Peyer's patch (tissue), 4 donors: ENCODE measurements around the gene SLC30A5. TPM values are rescaled to one million over a fixed set of nuclear protein-coding genes. Genes with fewer than 3 reads are reported as not detected.

Experiments
- DNase-seq, 3 donors: peaks; one replicate each; pipeline ENCODE4 v3.0.0-alpha.2; 2017 to 2019
- H3K27ac ChIP-seq, 4 donors: fragments of 200-600 bp; sonication (generic); one replicate each; pipeline ENCODE4 v1.5.1; 2016 to 2019
- H3K27me3 ChIP-seq, 2 donors: fragments of 200-600 bp; sonication (generic); one replicate each; pipeline ENCODE4 v1.5.1; 2019
- H3K36me3 ChIP-seq, 3 donors: fragments of 200-600 bp; sonication (generic); one replicate each; pipeline ENCODE4 v1.5.1; 2016 to 2019
- H3K4me1 ChIP-seq, 4 donors: fragments of 200-600 bp; sonication (generic); one replicate each; pipeline ENCODE4 v1.5.1; 2016 to 2019
- H3K4me3 ChIP-seq, 4 donors: fragments of 200-600 bp; sonication (generic); 1 replicate in 3 of 4; 2 replicates in 1 of 4; pipeline ENCODE4 v1.5.1; 2016 to 2019; ENCODE audit warnings: mild to moderate bottlenecking in 1 of 4
- H3K9me3 ChIP-seq, 4 donors: fragments of 200-600 bp; sonication (generic); one replicate each; pipeline ENCODE4 v1.5.1; 2016 to 2019; ENCODE audit warnings: mild to moderate bottlenecking in 1 of 4
- CTCF ChIP-seq, 6 experiments: fragments of 450-650 bp in 4 of 6; fragments of 200-600 bp in 2 of 6; sonication (generic) in 1 of 6; IDR thresholded peaks; one replicate each; pipeline ENCODE4 v1.5.1; 2017 to 2019; ENCODE audit warnings: antibody characterized with exemption in 6 of 6, mild to moderate bottlenecking in 3 of 6, moderate library complexity in 1 of 6
- POLR2A ChIP-seq, 2 donors: fragments of 450-650 bp; IDR thresholded peaks; one replicate each; pipeline ENCODE4 v1.5.1; 2017; ENCODE audit warnings: antibody characterized with exemption in 2 of 2, mild to moderate bottlenecking in 2 of 2, moderate library complexity in 2 of 2
- total RNA-seq, 4 donors: library from RNA; depleted of rRNA; stranded (reverse); fragments of >200 nt; gene quantifications; one replicate each; pipeline ENCODE4 v1.1.0, GENCODE V29; 2016

SLC30A5 gene
- total RNA-seq, 4 donors from 2014 or later = 14.0 to 50.4 (median 33.8) TPM

DNA sequence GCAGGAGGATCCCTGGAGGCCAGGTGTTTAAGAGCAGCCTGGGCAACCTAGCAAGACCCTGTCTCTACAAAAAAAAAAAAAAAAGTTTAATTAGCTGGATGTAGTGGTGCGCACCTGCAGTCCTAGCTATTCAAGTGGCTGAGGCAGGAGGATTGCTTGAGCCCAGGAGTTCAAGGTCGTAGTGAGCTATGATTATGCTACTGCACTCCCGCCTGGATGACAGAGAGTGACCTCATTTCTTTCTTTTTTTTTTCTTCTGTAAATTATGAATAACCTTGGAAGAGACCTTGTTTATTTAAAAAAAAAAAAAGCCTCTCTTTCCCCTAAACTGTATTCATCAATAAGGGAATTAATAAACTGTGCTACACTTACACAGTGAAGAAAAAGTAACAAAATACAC is 43.6 kb upstream of the SLC30A5 start:
- no peaks in the 10 kb centered on the region for H3K9me3 ChIP-seq
- no peak overlapping the region for H3K4me3 ChIP-seq
- H3K27me3 ChIP-seq = no peaks in the 10 kb centered on the region
- no peaks in the 10 kb centered on the region for H3K36me3 ChIP-seq
- no peak for DNase-seq
- TF ChIP-seq CTCF (IDR thresholded peaks at IDR 0.05) (no peak), POLR2A (IDR thresholded peaks at IDR 0.05) (no peak)
- H3K4me1 ChIP-seq = no peaks in the 10 kb centered on the region
- H3K27ac ChIP-seq = no peak overlapping the region

DNA sequence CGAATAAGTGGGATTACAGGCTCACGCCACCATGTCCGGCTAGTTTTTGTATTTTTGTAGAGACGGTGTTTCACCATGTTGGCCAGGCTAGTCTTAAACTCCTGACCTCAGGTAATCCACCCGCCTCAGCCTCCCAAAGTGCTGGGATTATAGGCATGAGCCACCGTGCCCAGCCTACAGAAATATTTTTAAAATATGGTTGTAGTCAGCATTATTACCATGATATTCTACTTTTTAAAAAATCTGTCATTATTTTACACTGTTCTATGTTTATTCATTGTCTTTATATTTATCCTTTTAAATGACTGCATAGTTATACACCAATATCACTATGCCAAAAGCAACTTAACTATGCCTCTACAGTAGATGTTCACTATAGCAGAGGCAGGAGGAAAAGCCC is 41.6 kb upstream of the SLC30A5 start:
- Histone ChIP-seq H3K27me3 (no peaks in the 10 kb centered on the region), H3K36me3 (no peaks in the 10 kb centered on the region), H3K9me3 (no peaks in the 10 kb centered on the region), H3K27ac (no peak overlapping the region), H3K4me1 (no peaks in the 10 kb centered on the region), H3K4me3 (no peak overlapping the region)
- DNase-seq = no peak
- no peak for TF ChIP-seq CTCF (IDR thresholded peaks at IDR 0.05)
- TF ChIP-seq POLR2A (IDR thresholded peaks at IDR 0.05) = no peak

GRCh38 chr5:69074664-69075521 is 18.9 kb upstream of the SLC30A5 start:
- TF ChIP-seq CTCF (IDR thresholded peaks at IDR 0.05) (no peak), POLR2A (IDR thresholded peaks at IDR 0.05) (no peak)
- H3K4me1 ChIP-seq = no peaks in the 10 kb centered on the region
- no peaks in the 10 kb centered on the region for H3K9me3 ChIP-seq
- H3K27me3 ChIP-seq = no peaks in the 10 kb centered on the region
- DNase-seq = no peak
- peak overlapping the region in 1 of 4 donors; percentile 72 for H3K27ac ChIP-seq
- H3K4me3 ChIP-seq = no peak overlapping the region
- H3K36me3 ChIP-seq = no peaks in the 10 kb centered on the region

GRCh38 chr5:69075522-69076179 is 18.2 kb upstream of the SLC30A5 start:
- no peaks in the 10 kb centered on the region for H3K4me1 ChIP-seq
- no peaks in the 10 kb centered on the region for H3K36me3 ChIP-seq
- no peaks in the 10 kb centered on the region for H3K9me3 ChIP-seq
- TF ChIP-seq POLR2A (IDR thresholded peaks at IDR 0.05) (no peak), CTCF (IDR thresholded peaks at IDR 0.05) (peak in 1 of 6 experiments; percentile 16)
- peak overlapping the region in 1 of 4 donors; percentile 72 for H3K27ac ChIP-seq
- no peak overlapping the region for H3K4me3 ChIP-seq
- DNase-seq = peak in 2 of 3 donors; percentile 50 to 64
- no peaks in the 10 kb centered on the region for H3K27me3 ChIP-seq

- Histone ChIP-seq H3K4me3 (no peak overlapping the region), H3K36me3 (no peaks in the 10 kb centered on the region), H3K27me3 (no peaks in the 10 kb centered on the region), H3K27ac (peak overlapping the region in 1 of 4 donors; percentile 3), H3K9me3 (no peaks in the 10 kb centered on the region), H3K4me1 (no peaks in the 10 kb centered on the region)
- TF ChIP-seq CTCF (IDR thresholded peaks at IDR 0.05) (no peak), POLR2A (IDR thresholded peaks at IDR 0.05) (no peak)
- peak in 1 of 3 donors; percentile 56 for DNase-seq
These were observed 14.8 kb upstream of the SLC30A5 start for GRCh38 chr5:69078921-69079540.
